WI38 (cell line): Measurements from ENCODE around the gene MBOAT2.

Experiments used
- H3K4me3 ChIP-seq: 2 replicates; pipeline ENCODE4 v1.5.1; 2011; ENCODE audit warnings: low read depth, mild to moderate bottlenecking, control low read depth, low read length
- TF ChIP-seq, protein P1 (sequence below): IDR thresholded peaks from 2 replicates; pipeline ENCODE4 v1.5.1; 2012; ENCODE audit warnings: low read depth, mild to moderate bottlenecking, control low read depth, low read length

Gene MBOAT2

DNA sequence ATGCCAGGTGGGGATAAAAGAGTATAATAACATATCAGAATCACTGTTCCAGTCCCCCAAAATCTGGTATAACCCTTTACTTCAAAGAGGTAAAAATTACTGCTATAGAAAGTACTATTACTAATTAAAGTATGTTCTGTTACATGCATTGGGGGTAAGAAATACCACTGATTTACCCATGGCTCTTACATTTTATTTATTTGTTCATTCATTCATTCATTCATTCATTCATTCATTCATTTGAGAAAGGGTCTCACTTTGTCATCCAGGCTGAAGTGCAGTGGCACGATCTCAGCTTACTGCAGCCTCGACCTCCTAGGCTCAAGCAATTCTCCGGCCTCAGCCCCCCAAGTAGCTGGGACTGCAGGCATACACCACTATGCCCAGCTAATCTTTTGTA is 74.4 kb downstream of the MBOAT2 start:
- no peak overlapping the region for H3K4me3 ChIP-seq
- TF ChIP-seq, protein P1, sequence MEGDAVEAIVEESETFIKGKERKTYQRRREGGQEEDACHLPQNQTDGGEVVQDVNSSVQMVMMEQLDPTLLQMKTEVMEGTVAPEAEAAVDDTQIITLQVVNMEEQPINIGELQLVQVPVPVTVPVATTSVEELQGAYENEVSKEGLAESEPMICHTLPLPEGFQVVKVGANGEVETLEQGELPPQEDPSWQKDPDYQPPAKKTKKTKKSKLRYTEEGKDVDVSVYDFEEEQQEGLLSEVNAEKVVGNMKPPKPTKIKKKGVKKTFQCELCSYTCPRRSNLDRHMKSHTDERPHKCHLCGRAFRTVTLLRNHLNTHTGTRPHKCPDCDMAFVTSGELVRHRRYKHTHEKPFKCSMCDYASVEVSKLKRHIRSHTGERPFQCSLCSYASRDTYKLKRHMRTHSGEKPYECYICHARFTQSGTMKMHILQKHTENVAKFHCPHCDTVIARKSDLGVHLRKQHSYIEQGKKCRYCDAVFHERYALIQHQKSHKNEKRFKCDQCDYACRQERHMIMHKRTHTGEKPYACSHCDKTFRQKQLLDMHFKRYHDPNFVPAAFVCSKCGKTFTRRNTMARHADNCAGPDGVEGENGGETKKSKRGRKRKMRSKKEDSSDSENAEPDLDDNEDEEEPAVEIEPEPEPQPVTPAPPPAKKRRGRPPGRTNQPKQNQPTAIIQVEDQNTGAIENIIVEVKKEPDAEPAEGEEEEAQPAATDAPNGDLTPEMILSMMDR = no peak

DNA sequence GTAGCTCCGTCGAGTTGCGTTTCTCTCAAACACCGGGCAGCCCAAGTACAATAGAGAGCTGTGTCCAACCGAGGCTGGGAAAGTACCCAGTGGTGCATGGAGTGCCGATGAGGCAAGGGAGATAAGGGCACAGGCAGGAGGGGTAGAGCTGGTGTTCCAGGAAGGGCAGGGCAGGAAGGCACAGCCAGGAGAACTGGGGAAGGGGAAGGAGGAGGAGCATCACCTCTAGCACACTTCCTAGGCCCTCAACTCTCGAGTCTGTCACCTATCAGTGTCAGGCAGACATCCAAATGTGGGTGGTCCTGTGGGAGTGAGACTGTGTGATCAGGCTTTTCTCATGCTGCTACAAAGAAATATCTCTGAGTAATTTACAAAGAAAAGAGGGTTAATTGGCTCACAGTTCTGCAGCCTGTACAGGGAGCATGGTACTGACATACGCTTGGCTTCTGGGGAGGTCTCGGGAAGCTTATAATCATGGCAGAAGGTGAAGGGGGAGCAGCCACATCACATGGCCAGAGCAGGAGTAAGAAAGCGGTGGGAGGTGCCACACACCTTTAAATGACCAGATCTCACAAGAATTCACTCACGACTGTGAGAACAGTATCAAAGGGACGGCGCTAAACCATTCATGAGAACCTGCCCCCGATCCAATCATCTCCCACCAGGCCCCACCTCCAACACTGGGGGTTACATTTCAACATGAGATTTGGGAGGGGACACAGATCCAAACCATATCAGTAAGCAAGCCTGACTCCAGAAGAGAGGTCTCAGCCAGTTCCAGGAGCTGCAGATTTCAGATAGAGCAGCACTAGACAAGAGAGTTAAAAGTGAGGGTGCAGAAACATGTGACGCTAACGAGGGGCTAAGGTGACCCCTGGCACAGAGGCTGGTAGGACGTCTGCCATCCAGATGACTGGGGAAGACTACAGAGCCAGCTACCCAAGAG is 75.7 kb downstream of the MBOAT2 start:
- TF ChIP-seq, protein P1 = no peak
- H3K4me3 ChIP-seq = no peak overlapping the region

DNA sequence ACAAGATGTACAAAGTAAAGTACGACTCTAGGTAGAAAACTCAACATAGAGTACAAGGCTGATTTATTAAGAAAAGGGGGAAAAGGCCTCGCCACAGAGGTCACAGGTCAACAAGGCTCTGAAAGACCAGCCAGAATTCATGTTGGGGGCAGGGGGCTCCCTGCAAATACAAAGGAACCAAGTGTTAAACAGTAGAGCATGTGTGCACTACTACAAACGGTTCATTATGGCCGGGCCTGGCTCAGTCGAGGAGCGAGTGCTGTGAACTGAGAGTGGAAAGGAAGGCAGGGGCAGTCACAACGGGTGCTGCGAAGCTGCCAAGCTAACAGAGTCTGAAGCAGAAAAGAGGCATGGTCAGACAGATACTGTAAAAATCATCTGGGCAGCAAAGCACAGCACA is 77.1 kb downstream of the MBOAT2 start:
- no peak overlapping the region for H3K4me3 ChIP-seq
- TF ChIP-seq, protein P1 = no peak

DNA sequence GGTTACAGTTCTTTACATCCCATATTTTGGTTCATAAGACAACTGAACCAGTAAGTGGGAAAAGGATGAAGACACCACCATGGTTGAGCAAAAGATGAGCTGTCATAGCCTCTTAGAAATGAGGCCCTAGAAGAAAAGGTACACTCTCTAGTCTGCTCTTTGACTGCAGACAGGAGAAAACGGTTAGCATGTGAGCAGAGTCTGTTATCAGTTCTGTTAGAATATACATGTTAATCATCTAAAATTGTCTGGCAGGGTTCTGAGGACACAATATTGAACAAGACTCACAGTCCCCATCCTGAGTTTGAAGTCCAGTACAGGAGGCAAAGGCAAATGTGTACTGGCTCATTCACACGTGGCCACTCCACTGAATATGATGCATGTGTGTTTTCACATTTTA is 78.1 kb downstream of the MBOAT2 start:
- TF ChIP-seq, protein P1 = no peak
- H3K4me3 ChIP-seq = no peak overlapping the region

DNA sequence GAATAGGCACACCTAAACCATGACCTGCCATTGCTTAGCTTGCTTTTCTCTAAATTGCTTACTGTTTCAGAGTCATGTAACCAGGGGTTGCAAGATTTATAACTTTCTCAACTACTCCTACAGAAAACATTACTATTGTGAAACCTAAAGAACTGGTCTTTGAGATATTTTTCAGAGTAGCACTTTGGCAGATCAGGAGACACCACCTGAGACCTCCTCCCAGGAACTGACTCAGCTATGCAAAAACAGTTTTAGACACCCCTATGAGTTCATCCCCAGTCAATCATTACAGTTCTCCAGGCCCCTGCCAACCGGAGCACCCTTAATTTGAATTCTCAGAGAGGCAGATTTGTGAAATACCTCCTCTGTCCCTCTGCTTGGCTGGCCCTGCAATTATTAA is 80.3 kb downstream of the MBOAT2 start:
- TF ChIP-seq, protein P1 = no peak
- H3K4me3 ChIP-seq = no peak overlapping the region

DNA sequence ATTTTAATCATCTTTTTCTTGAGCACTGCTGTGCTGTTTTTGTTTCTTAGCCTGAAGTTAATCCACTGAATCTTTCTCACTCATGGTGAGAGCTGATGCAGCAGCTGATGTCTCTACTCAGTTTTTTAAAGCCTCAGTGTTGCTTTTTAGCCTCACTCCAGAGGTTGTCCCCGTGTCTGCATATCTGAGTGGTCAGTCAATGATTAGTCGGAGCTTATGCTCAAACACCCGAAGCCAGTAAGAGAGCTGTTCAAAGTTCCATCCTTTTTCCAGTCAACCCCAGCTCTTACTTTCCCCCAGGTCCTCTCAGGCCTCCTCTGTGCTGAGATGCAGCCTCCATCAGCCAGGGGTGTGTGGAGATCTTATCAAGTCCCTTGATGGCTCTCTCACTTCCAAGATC is 81.1 kb downstream of the MBOAT2 start:
- TF ChIP-seq, protein P1 = no peak

DNA sequence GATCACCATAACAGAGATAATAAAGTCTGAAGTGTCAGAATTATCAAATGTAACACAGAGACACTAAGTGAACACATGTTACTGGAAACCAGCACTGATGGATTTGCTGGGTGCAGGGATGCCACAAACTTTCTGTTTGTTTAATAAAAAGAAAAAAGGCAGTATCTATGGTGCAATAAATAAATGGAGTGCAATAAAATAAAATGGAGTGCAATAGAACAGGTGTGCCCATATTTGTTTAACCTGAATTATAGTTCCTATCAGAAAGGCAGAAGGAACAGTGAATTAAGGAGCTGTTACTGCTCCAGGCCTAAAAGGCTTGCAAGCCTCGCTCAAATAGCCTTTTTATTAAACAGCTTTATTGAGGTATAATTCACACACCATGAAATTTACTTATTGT is 85.1 kb downstream of the MBOAT2 start:
- TF ChIP-seq, protein P1 = no peak
- no peak overlapping the region for H3K4me3 ChIP-seq

More for the DNA sequence above, 81.1 kb downstream of the MBOAT2 start:
- no peak overlapping the region for H3K4me3 ChIP-seq
